Measurements from ENCODE around the gene ZNF792. TPM values are rescaled to one million over a fixed set of nuclear protein-coding genes. Genes with fewer than 3 reads are reported as not detected.

ZNF792 gene
- total RNA-seq, 2 donors from 2014 or later, result 4.4 to 5.9 TPM

- H3K27me3 ChIP-seq, result peaks cover 0 to 4% of the 10 kb centered on the region in 2 donors
- no peak for TF ChIP-seq CTCF (IDR thresholded peaks at IDR 0.05)
- no peaks in the 10 kb centered on the region for H3K36me3 ChIP-seq
- no peaks in the 10 kb centered on the region for H3K9me3 ChIP-seq
- DNase-seq (ENCODE audit: low spot score), result no peak
- H3K27ac ChIP-seq, result no peak overlapping the region
- H3K4me3 ChIP-seq, result no peak overlapping the region
- H3K4me1 ChIP-seq, result no peaks in the 10 kb centered on the region
Observed at GRCh38 chr19:34910770-34911169, 53.3 kb downstream of the ZNF792 start.

Other genes starting within 250 kb of the ZNF792 start
- 10 to 100 TPM; 20.1 to 50.1 TPM for gene ZNF181, start 230.0 kb downstream of the ZNF792 start, total RNA-seq
- 1 to 10 TPM; 2.4 to 5.5 TPM for gene ZNF599, start 191.0 kb downstream of the ZNF792 start, total RNA-seq
- gene ZNF30, start 37.3 kb downstream of the ZNF792 start, total RNA-seq, result 1 to 10 TPM; 1.5 to 1.7 TPM
- 10 to 100 TPM; 29.6 to 37.7 TPM for gene GRAMD1A, start 36.1 kb upstream of the ZNF792 start, total RNA-seq
- gene SCN1B, start 66.2 kb upstream of the ZNF792 start, total RNA-seq, result 100 to 1,000 TPM in 1 of 2 donors, 10 to 100 TPM in 1; 57.3 to 119 TPM
- gene HPN, start 77.5 kb upstream of the ZNF792 start, total RNA-seq, result 1 to 10 TPM; 2.5 to 7.2 TPM
- gene FXYD3, start 151.6 kb upstream of the ZNF792 start, total RNA-seq, result 1 to 10 TPM in 1 of 2 donors, under 1 TPM in 1; 0.98 to 1.6 TPM
- gene LGI4, start 170.8 kb upstream of the ZNF792 start, total RNA-seq, result 10 to 100 TPM; 10.9 to 42.5 TPM
- 100 to 1,000 TPM; 166 to 175 TPM for gene FXYD1, start 174.6 kb upstream of the ZNF792 start, total RNA-seq
- not detected for gene FXYD7, start 179.0 kb upstream of the ZNF792 start, total RNA-seq
- 10 to 100 TPM; 31.3 to 77.7 TPM for gene FXYD5, start 190.5 kb upstream of the ZNF792 start, total RNA-seq